C4-2B (cell line): Measurements from ENCODE around the gene BEX2.

ENCODE experiments used
- CTCF ChIP-seq: fragments of 450-650 bp; conservative IDR thresholded peaks from 2 replicates; pipeline ENCODE4 v1.5.1; 2017; ENCODE audit warnings: mild to moderate bottlenecking
- ZFX ChIP-seq: fragments of 450-650 bp; IDR thresholded peaks from 2 replicates; pipeline ENCODE4 v1.6.1; 2017

GRCh38 chrX:103310555-103311398, at the start of gene BEX2:
- TF ChIP-seq CTCF (no peak), ZFX (no peak)
